Epithelial cell of proximal tubule (primary cell): ENCODE results near the gene CYP2S1. TPM values are rescaled to one million over a fixed set of nuclear protein-coding genes. Genes with fewer than 3 reads are reported as not detected.

Experiments used
- DNase-seq: peaks from one replicate; pipeline ENCODE4 v3.0.0-alpha.2; 2011; ENCODE audit warnings: low read depth
- H3K4me3 ChIP-seq: 2 replicates; pipeline ENCODE4 v1.5.1; 2011; ENCODE audit warnings: low read depth, mild to moderate bottlenecking, low read length
- CTCF ChIP-seq: conservative IDR thresholded peaks from 2 replicates; pipeline ENCODE4 v1.5.1; 2012; ENCODE audit warnings: low read depth, mild to moderate bottlenecking, low read length
- total RNA-seq: library from RNA; depleted of rRNA; stranded (reverse); fragments of >200 nt; gene quantifications from 2 replicates; pipeline ENCODE4 v1.2.3, GENCODE V29; 2015

The CYP2S1 gene
- total RNA-seq, 1 donor from 2014 or later, result 24.7 TPM

DNA sequence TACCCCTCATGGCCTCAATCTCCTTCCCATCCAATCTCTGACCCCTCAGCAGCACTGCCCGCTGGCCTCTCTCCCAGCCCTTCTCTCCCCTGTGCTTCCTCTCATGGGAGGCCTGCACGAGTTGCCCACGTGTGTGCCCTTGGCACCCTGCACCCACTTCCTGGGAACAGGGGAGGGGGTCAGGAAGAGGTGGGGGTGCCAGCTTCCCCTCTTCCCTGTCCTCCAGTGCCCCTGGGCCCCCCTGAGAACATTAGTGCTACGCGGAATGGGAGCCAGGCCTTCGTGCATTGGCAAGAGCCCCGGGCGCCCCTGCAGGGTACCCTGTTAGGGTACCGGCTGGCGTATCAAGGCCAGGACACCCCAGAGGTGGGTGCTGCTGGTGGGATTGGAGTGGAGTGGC lies 45.2 kb downstream of the CYP2S1 start:
- DNase-seq, result no peak
- no peak for TF ChIP-seq CTCF
- H3K4me3 ChIP-seq, result no peak overlapping the region

- no peak for TF ChIP-seq CTCF
- no peak for DNase-seq
- no peak overlapping the region for H3K4me3 ChIP-seq
These were observed 46.3 kb downstream of the CYP2S1 start for GRCh38 chr19:41239363-41239762.

GRCh38 chr19:41239961-41240574 lies 47.0 kb downstream of the CYP2S1 start:
- no peak overlapping the region for H3K4me3 ChIP-seq
- no peak for TF ChIP-seq CTCF
- DNase-seq, result no peak

GRCh38 chr19:41241859-41242258 lies 48.8 kb downstream of the CYP2S1 start:
- no peak for DNase-seq
- H3K4me3 ChIP-seq, result no peak overlapping the region
- TF ChIP-seq CTCF, result no peak

DNA sequence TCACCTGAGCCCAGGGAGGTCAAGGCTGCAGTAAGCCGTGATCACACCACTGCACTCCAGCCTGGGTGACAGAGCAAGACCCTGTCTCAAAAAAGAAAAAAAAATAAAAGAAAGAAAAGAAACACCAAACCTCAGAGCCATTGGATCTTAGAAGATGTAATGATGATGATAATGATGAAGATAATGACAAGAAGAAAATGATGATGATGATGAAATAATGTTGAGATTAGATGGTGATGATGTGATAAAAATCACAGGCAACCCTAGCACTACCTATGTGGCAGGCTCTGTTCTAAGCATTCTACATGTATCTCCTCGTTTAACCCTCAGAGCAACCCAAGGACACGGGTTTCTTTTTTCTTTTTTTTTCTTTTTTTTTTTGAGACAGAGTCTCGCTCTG lies 51.1 kb downstream of the CYP2S1 start:
- H3K4me3 ChIP-seq, result no peak overlapping the region
- DNase-seq, result no peak
- TF ChIP-seq CTCF, result no peak

GRCh38 chr19:41245843-41246242 lies 52.8 kb downstream of the CYP2S1 start:
- no peak overlapping the region for H3K4me3 ChIP-seq
- no peak for TF ChIP-seq CTCF

DNA sequence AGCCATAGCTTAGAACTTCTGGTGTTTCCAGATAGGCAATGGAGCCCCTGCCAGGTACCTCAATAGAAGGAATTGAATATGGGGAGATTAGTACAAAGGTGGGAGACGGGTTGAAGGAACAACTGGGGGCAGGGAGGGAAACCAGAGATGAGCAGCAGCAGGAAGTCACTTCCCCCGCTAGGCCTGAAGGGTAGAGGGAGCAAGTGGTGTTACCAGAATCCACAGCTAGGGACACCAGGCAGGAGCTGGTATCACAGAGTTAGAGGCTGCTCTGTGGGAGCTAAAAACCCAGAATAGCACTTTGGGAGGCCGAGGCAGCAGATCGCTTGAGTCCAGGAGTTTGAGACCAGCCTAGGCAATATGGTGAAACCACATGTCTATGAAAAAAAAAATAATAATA lies 55.9 kb downstream of the CYP2S1 start:
- H3K4me3 ChIP-seq, result no peak overlapping the region
- TF ChIP-seq CTCF, result no peak
- DNase-seq, result no peak

More at GRCh38 chr19:41245843-41246242, 52.8 kb downstream of the CYP2S1 start:
- no peak for DNase-seq
